Fibroblast of skin of left biceps (primary cell): ENCODE data around the gene PLD6.
"Not testable (repeated sequence)": the region's sequence is repeated elsewhere in the genome, so short reads cannot be mapped to it uniquely, and the experiment has no call there.

Experiments
- DNase-seq, 2 experiments: peaks; one replicate each; pipeline ENCODE4 v3.0.0-alpha.2; 2013; ENCODE audit warnings: low read depth in 2 of 2

The PLD6 gene

GRCh38 chr17:17201271-17201670 is 4.9 kb downstream of the PLD6 start:
- no peak for DNase-seq

- DNase-seq: no peak
Observed at GRCh38 chr17:17200831-17201230, 5.3 kb downstream of the PLD6 start.

- no peak for DNase-seq
Observed at GRCh38 chr17:17200311-17200710, 5.8 kb downstream of the PLD6 start.

GRCh38 chr17:17198281-17198680 is 7.9 kb downstream of the PLD6 start:
- DNase-seq: no peak

GRCh38 chr17:17196776-17197175 is 9.4 kb downstream of the PLD6 start:
- DNase-seq: no peak

GRCh38 chr17:17195466-17195865 is 10.7 kb downstream of the PLD6 start:
- DNase-seq: not testable (repeated sequence)

- DNase-seq: no peak
Observed at GRCh38 chr17:17191961-17192381, 14.2 kb downstream of the PLD6 start.

- DNase-seq: peak; percentile 28 to 35
Observed at GRCh38 chr17:17191346-17191792, 14.8 kb downstream of the PLD6 start.

- DNase-seq: no peak
Observed at GRCh38 chr17:17190188-17190587, 15.9 kb downstream of the PLD6 start.

GRCh38 chr17:17189559-17189958 is 16.6 kb downstream of the PLD6 start:
- no peak for DNase-seq

- no peak for DNase-seq
Observed at GRCh38 chr17:17188586-17188985, 17.5 kb downstream of the PLD6 start.

- no peak for DNase-seq
Observed at GRCh38 chr17:17186551-17187505, 19.3 kb downstream of the PLD6 start.

GRCh38 chr17:17186051-17186450 is 20.1 kb downstream of the PLD6 start:
- no peak for DNase-seq

GRCh38 chr17:17184985-17185757 is 21.0 kb downstream of the PLD6 start:
- DNase-seq: not testable (repeated sequence)

- DNase-seq: no peak
Observed at GRCh38 chr17:17183744-17184143, 22.4 kb downstream of the PLD6 start.

- no peak for DNase-seq
Observed at GRCh38 chr17:17182598-17183136, 23.5 kb downstream of the PLD6 start.

- no peak for DNase-seq
Observed at GRCh38 chr17:17181666-17182597, 24.2 kb downstream of the PLD6 start.

GRCh38 chr17:17180741-17181525 is 25.2 kb downstream of the PLD6 start:
- no peak for DNase-seq

GRCh38 chr17:17180141-17180603 is 26.0 kb downstream of the PLD6 start:
- no peak for DNase-seq

- DNase-seq: no peak
Observed at GRCh38 chr17:17179371-17179827, 26.7 kb downstream of the PLD6 start.
